NCI-H526 (cell line): ENCODE measurements around the gene CARMIL1.

Source experiments
- DNase-seq, 2 experiments: peaks; one replicate each; lab custom pipeline; 2025; lab: John Stamatoyannopoulos, UW

CARMIL1 gene

DNA sequence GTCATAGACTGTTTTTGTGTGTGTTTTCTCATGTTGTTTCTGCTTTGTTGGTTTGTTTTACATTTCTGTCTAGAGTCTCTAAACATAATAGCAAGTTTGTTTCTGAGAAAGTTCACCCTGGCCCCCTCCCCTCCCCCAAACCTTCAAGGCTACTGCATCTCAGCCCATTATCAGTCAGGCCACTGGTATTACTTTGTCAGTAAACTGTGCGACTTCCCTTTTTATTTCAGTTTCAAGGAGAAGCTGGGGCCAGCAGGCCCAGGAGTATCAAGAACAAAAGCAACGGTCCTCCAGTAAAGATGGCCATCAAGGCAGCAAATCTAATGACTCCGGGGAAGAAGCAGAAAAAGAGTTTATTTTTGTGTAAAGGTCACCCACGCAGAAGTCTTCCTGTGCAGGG is 340.0 kb downstream of the CARMIL1 start:
- no peak for DNase-seq

DNA sequence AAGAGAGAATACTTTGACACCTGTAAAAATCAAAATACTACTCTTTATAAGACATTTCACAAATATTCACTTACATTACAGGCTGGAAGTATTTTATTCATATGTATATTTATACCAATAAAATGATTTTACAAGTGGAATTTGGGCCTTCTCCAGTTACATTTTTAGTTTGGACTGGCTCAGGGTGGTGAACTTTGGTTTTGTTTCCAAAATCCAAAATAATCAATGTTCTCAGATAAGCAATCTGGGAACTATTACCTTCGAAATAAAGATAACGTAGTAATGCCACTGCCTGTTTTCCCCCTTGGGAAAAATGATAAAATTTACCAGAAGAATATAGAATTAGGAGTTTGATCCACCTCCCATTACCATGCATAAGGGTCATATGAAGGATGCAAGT is 341.2 kb downstream of the CARMIL1 start:
- no peak for DNase-seq

DNA sequence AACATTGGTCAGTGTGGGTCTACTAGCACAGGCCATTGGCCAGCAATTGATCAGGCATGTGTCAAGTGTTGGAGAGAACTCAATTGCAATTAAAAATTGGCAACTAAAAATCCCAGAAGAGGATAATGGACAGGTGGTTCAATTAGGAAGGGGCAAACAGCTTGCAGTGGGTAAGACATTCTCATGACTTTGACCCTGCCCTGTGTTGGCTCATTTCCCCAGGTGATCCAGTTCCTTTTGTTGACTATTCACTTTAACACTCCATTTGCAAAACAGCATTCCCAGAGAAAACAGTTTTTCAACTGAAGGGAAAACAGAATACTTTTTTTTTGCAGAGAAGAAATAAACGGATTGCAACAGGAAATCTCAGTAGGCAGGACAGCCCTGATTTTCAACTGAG is 343.9 kb downstream of the CARMIL1 start:
- DNase-seq, result no peak

DNA sequence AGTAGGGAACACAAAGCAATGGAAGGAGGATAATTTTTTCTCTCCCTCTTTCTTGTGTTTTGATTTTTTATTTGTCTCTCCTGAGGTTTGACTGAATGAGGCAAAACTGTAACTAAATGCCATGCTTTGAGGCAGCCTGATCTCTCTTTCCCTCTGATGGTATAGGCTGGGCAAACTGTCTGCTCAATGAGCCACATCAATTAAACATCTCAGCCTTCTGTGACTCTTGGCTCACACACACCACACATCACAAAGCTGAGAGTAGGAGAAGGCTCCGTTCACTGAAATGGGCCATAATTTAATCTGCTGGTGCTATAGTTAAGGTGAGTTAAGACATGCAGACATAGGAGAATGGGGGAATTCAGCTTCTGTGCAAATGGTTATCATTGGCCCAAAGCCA is 344.7 kb downstream of the CARMIL1 start:
- no peak for DNase-seq

DNA sequence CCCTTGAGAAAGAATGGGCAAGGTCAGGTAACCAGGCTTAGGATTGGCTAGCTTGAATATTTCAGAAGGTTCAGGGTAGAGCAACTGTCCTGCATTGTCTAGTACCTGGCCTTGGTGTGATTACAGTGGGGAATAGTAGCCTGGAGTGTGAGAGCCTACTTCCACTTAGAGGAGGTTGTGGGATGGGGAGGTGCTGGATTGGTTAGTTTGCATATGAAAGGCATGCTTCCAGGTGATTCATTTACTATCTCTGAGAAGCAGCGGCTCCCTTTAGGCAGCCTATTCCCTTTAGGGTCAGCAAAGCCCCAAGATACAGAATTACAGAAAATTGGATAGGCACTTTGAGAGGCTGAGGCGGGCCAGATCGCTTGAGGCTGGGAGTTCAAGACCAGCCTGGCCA is 347.8 kb downstream of the CARMIL1 start:
- peak; percentile 32 to 71 for DNase-seq

GRCh38 chr6:25628471-25629197 is 349.5 kb downstream of the CARMIL1 start:
- no peak for DNase-seq

- peak; percentile 74 to 89 for DNase-seq
These were observed 350.0 kb downstream of the CARMIL1 start for GRCh38 chr6:25629198-25629576.

DNA sequence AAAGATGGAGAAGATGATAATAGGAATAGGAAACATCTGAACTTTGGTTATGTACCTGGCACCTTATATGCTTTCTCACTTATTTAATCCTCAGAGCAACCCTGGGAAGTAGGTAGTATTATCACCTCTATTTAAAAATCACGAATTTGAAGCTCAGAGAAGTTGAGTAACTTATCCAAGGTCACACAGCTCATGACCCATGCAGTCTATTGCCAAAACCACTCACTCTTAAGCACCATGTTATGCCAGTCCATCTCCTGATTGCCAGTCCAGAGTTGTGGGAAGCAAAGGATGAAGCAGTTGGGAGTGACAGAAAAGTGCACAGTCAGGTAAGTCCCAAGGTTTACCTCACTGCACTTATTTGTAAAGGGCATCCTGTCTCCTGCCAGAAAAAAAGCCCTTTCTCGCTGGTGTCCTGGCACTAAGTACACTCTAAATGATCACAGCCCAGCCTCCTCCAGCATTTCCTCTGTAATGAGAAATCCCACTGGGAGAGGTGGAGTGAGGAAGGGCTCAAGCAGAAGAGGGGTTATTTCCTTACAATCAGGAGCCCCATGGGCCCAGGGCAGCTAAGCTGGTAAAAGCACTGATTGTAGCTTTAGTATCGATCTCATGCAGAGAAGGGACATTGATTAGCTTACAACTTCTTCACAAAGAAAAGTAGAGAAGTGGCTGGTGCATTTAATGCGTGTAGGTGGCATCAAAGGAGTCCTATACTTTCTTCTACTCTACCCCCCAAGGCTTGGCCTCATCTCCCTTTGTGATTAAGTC is 351.5 kb downstream of the CARMIL1 start:
- no peak for DNase-seq

DNA sequence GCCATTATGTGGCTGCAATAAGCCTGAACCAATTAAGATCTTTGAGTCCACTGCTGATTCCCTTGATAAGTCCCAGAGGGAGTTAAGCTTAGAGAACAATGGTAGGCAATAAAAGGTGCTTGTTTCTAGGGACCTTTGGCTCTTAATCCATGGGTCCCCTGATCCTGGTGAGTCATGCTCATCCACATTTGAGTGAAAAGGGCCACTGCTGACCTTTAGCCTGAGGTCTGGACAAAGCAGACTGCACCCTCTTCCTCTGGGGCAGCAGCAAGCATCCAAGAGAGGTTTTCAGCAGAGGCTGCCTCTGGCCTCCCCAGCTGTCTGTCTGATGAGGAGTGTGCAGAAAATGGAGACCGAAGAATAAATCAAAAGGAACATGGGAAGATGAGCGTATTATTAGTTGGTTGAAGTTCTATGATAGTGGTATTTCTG is 356.7 kb downstream of the CARMIL1 start:
- DNase-seq, result no peak

DNA sequence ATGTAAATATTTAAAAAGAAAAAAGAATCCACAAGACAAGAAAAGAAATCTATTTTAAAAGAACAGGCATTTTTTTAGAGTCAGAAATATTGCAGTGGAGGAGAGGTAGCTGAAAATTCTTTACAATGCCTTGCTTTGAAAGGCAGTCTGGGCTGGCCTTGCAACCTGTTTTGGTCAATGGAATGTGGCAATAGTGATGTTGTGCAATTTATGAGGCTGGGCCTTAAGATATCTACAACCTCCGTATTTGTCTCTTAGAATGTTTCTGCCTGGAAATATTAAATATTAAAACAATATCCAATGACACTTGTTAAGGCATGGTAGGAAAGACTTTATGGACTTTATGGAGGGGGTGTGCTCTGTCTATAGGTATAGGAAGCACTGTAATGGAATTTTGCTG is 358.0 kb downstream of the CARMIL1 start:
- no peak for DNase-seq

DNA sequence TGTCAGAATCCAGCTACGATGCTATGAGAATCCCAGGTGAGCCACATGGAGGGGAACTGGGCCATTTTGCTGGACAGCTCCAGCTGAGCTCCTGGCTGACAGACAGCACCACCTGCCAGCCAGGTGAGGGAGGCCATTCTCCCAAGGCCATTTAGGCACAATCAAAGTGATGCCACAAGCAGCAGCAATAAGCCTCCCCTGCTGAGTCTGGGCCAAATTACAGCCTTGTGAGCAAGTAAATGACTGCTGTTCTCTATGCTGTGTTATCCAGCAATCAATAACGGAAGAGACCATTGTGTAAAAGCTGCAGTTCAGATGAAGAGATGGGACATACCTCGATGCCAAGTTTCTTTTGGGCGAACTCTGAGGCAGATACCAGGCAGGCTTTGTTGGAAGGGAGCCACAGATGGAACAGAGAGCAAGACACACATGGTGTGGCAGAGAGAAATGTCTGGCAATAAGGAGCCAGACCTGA is 358.8 kb downstream of the CARMIL1 start:
- peak in 1 of 2 experiments; percentile 27 for DNase-seq

- no peak for DNase-seq
These were observed 360.5 kb downstream of the CARMIL1 start for GRCh38 chr6:25639653-25640052.

DNA sequence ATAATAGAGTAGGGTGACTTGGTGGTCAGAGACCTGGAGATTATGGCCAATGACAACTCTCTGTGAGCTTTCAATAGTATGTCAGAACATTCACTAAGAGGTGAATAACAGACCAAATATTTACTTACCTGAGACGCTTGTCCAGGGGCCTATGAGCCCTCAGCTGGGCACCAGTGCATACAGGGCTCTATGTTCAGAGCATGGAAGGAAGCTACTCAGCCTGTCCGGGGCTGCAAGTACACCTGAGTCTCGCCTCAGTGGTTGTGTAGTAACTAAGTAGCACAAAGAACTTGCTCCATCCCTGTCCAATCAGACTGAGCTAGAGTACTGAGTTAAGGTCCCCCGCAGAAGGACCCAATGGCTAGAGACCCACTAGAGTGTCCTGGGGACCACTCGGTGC is 361.3 kb downstream of the CARMIL1 start:
- no peak for DNase-seq

DNA sequence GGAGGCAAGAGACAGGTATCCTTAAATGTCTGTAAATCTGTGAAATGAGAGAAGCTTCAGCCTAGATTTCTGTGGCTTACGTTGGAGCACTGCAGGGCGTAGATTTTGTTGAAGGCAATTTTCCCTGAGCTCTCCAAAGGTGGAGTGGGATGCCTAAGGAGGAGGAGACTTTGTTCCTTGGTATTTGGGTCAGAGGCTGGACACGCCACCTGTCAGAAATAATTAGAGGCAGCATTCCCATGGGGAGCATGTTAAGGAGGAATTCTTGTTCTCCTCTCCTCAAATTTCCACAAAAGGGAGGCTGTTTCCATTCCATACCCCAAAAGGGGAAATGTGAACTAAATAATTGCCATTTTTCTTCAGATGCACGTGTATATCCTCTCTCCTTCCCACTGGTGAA is 361.7 kb downstream of the CARMIL1 start:
- no peak for DNase-seq

GRCh38 chr6:25641377-25641776 is 362.2 kb downstream of the CARMIL1 start:
- DNase-seq, result no peak

DNA sequence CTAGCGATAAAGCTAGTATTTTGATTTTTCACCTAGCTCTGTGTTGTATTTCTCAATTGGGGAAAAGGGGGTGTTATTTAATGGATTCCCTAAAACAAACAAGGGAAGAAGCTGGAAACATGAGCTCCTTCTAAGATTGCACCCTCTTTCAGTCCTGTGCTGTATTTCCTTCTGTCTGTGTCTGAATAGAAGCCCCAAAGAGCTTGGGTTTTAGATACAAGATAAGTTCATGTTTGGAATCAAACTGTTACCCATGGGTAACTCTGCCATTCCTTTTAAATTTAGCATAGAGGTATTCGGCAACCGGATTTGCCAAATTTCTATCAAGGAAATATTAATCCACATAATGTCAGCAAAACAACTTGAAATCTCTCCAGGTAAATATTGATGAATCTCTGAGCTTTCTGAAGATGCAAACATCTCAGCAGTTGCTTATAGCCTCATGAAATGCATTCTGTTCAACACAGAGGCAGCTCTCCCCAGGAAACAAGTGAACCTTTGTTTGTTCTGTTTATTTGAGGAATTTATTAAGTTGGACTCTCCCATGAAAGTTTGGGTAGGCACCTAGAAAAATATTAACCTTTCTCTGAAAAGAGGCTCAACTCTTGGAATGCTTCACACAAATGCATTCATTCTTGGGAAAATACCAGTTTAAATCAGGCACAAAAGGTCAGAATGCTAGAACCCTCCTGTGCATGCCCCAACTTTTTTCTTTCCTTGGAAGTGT is 362.9 kb downstream of the CARMIL1 start:
- DNase-seq, result peak; percentile 5 to 17

DNA sequence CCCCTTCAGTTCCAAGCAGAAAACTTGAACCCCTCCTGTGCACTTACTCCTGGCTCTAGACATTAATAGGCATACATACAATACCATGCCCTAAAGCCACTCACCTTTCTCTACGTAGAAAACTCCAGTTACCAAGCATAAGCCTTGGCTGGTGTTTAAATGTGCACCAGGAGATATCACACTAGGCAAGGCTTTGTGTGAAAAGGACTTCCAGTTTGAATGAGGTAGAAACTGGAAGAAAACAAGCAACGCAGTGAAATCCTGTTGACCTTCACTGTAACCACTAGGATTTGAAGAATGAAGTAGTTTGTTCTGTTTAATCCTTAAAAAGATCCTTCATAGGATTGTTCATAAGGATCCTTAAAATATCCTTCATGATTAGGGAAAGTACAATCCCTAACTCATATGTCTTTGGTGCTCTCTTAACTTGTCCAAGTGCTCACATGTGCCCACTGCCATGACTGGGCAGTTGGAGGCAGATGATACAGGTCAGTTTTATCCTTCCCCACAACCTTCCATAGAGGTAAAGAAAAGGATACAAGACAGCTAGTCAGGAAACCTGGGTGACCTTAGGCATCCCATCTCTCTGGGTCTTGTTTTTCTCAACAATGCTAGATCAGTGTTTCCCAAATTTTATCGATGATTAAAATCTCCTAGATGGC is 363.6 kb downstream of the CARMIL1 start:
- no peak for DNase-seq

DNA sequence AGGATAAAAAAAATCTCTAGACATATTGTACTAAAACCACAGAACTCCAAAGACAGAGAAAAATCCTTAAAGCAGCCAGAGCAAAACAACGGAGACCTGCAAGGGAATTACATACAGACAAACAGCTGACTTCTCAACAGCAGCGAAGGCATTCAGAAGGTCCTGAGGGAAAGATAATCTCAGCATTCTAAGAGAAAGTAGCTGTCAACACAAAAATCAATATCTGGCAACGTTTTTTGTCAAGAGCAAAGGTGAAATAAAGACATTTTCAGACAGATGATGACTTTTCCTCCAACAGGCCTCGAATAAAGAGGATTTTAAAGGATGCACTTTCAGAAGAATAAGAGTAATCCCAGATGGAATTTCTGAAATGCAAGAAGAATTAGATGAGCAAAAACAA is 366.7 kb downstream of the CARMIL1 start:
- no peak for DNase-seq

DNA sequence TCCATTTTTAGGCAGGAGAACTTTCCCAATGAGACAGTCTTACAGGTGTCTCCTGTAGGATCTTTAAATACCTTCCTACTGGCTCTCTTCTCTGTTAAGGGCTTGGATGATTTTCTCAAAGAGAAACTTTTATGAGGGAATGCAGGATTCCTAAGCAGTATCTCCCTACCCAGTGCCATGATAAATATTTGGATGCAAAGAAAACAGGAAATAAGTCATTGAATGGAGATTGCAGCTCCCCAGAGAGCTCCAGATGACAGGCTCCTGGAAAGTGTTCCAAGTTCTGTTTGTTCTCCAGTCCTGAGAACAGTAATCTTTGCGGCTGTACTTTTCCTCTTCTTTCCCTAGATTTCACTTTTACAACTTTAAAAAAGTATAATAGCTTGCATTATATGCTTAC is 370.4 kb downstream of the CARMIL1 start:
- no peak for DNase-seq

DNA sequence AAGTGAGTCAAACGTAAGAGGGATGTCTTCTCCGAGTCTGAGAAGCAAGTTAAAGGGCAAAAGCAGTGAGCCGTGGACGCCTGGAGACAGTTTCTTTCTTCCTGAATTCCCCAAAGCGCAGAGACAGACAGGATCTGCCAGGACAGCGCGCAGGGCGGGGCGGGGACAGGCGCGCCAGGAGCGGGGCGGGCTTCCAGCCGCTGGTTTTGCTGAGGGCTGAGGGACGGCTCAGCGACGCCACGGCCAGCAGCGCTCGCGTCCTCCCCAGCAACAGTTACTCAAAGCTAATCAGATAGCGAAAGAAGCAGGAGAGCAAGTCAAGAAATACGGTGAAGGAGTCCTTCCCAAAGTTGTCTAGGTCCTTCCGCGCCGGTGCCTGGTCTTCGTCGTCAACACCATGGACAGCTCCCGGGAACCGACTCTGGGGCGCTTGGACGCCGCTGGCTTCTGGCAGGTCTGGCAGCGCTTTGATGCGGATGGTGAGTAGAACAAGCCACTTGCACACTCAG is 372.9 kb downstream of the CARMIL1 start, which contains the start of gene SCGN:
SCGN (plus strand) TSS at position 209 of the 509 bp plus-strand sequence; CDS start at position 398, 189 bp downstream.
- DNase-seq, result peak; percentile 4 to 70

- no peak for DNase-seq
These were observed 376.5 kb downstream of the CARMIL1 start for GRCh38 chr6:25655723-25656122.
